Measurements from ENCODE around the gene ARMH4.

ARMH4 gene

DNA sequence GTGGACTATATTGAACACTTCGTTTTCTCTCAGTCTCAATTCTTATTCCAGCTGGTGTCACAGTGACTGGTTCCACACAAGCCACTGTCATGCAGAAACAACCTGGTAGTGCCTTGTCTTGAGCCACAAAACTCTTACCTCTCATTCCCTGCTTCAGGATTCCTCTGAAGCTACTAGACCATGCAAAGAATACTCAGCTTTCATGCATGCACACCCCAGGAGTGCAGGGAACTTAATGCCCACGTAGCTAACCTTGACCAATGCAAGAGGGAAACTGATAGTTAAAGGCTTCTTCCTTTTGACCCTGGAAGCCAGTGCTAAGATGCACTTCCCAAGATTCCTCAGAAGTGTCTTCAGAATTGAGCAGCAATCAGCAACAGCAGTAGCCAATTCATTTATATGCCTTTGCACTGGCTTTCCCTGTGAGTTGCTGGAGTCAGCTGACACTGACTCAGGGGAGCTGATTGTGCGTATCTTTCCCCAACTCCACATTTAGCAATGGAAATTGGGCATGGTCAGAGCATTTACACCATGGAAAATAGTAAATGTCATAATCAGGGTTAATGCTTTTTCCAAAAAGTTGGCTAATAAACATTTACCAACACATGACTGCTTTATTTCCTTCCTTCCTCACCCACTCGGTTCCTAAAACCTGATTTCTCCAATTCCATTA, 172.5 kb downstream of the ARMH4 start:
- no peak overlapping the region for H3K27ac ChIP-seq
- TF ChIP-seq, protein P1, sequence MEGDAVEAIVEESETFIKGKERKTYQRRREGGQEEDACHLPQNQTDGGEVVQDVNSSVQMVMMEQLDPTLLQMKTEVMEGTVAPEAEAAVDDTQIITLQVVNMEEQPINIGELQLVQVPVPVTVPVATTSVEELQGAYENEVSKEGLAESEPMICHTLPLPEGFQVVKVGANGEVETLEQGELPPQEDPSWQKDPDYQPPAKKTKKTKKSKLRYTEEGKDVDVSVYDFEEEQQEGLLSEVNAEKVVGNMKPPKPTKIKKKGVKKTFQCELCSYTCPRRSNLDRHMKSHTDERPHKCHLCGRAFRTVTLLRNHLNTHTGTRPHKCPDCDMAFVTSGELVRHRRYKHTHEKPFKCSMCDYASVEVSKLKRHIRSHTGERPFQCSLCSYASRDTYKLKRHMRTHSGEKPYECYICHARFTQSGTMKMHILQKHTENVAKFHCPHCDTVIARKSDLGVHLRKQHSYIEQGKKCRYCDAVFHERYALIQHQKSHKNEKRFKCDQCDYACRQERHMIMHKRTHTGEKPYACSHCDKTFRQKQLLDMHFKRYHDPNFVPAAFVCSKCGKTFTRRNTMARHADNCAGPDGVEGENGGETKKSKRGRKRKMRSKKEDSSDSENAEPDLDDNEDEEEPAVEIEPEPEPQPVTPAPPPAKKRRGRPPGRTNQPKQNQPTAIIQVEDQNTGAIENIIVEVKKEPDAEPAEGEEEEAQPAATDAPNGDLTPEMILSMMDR (conservative IDR thresholded peaks at IDR 0.05): no peak

DNA sequence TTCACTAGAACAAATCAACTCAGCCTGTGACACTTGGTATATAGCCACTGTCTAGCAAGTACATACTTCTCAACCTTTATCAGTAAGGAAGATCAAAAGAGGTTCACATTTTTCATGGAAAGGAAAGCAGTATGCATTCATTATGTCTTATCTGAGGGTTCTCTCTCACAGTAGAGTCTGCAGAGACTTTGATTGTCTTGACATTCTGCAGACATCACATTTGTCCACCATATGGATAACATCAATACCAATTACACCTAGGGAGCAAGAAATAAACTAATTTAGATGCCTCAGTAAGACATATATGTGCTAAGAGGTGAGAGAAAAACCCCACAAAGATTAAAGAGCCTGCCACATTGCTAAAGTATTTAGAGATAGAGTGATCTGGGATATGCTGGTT, 175.3 kb downstream of the ARMH4 start:
- H3K27ac ChIP-seq: no peak overlapping the region
- TF ChIP-seq, protein P1 (conservative IDR thresholded peaks at IDR 0.05): no peak

DNA sequence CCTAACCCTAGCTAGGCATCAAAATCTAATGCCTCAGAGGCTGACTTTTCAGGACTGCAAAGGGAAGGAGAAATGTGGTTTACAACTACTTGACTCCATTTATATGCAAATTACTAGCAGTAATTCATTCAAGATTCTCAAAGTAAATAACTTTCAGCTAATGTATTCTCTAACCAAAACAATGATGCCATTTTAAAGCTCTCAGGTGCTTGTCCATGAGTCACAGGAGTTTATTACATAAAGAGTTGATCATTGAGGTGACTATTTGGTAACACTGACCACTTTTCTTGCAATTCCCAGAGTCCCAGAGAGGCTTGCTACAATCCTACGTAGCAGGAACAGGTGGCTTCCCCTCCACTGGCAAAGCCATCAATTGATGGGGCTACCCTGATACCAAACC, 177.1 kb downstream of the ARMH4 start:
- no peak overlapping the region for H3K27ac ChIP-seq
- TF ChIP-seq, protein P1 (conservative IDR thresholded peaks at IDR 0.05): no peak

DNA sequence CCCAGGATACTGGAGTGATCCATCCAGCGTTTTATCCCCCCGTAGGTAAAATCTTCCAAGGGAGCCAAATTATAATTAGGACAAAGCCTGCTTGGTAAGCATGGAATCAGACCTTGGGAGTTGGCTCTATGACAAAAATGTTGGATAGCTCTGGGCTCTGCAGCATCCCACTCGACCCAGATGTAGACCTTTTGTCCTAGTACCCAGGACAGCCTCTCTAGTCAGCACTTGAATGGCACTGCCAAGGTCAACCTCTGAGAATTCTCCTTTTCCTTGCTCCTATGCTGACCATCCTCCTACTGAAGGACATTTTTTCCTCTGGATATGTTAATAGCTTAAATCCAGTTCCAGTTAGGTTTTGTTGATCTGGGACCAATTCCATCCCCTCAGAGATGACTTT, 181.4 kb downstream of the ARMH4 start:
- H3K27ac ChIP-seq: peak overlapping the region; percentile 19; the same call in 1 of the 2 replicates
- TF ChIP-seq, protein P1 (conservative IDR thresholded peaks at IDR 0.05): no peak

DNA sequence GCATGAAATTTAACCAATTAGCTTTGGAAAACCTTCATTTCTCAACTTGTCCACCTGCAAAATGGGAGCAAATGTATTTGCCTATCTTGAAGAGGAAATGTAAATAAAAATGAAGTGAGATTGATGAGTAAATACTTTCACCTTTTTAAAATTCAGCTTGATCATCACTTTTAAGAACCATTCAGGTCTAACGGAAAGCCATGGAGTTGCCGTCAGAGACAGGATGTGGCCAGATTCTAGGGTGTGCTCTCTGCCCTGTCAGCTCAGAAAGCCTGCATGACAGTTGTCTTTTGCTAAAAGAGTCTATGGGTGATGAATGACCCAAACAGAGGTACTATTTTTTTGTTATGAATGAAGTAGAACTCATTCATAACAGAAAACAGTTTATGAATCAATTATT, 181.8 kb downstream of the ARMH4 start:
- TF ChIP-seq, protein P1 (conservative IDR thresholded peaks at IDR 0.05): no peak
- no peak overlapping the region; the same call in 1 of the 2 replicates for H3K27ac ChIP-seq

DNA sequence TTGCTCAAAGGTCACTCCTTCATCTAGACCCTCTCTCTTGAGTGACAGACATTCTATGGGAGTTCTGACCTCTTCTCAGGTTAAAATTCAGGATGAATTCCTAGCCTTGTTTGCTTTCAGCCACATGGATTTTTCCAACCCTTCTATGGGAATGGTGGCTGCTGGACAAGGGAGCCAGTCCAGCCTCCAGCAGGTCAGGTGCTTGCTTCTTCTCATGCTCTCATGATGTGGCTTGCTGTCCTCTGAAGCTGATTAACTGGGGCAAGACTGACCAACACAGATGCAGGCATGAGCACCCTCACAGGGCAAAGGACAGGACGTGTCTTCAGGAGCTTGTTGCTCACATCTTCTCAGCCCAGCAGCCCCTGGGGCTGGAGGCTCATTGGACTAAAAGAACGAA, 188.9 kb downstream of the ARMH4 start:
- no peak overlapping the region for H3K27ac ChIP-seq

DNA sequence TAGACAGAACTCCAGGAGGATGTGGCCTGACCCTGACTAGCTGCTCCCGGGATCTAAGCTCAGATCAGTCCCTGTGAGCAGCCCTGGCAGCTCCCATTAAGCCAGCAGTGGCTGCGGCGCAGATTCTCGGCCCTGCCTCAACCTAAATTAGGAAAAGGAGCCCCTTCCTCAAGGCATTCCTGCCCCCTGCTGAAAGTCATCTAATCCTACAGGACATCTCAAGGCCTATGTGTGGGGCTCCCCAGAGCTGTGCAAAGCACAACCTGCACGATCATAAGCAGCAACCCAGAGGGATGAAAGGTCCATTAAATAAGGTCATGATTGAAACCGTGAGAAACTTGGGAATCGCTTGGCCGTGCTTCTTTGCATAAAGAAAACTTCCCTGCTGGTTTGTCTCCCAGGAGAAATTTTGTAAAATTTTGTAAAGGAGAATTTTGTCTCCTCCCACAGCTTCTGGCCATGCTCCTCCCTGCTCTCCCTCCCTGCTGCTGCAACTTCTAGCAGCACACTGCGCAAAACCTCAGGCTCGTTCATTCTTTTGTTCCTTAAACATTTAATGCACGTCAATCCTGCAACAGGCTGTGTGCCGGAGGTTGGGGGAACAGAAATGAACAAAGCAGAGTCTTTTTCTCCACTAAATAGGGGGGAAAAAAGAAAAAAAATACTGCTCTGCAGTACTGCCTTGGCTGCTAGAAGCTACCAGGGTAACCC, 189.5 kb downstream of the ARMH4 start:
- no peak overlapping the region for H3K27ac ChIP-seq
- TF ChIP-seq, protein P1 (conservative IDR thresholded peaks at IDR 0.05): no peak

More for the DNA sequence above, 188.9 kb downstream of the ARMH4 start:
- TF ChIP-seq, protein P1 (conservative IDR thresholded peaks at IDR 0.05): no peak

Data from VCaP (cell line).